GM13976 (cell line): ENCODE data around the gene TMEM129.

Experiments
- DNase-seq: peaks from one replicate; pipeline ENCODE4 v3.0.0; 2012; ENCODE audit warnings: low spot score
- in situ Hi-C: fragments of 300-500 bp; cut with MboI; formaldehyde crosslinking; loops from one replicate; pipeline ENCODE4 v1.12.0; 2022; ENCODE audit warnings: low sequenced_read_pairs, mixed read lengths, inconsistent platforms; ENCODE audit not compliant: unreplicated experiment
- TF ChIP-seq, protein P1 (sequence below): IDR thresholded peaks from 2 replicates; pipeline ENCODE4 v1.5.1; 2012; ENCODE audit warnings: borderline replicate concordance, mild to moderate bottlenecking; ENCODE audit not compliant: insufficient read depth; ENCODE audit errors: extremely low read depth, missing control alignments, control extremely low read depth

The TMEM129 gene

DNA sequence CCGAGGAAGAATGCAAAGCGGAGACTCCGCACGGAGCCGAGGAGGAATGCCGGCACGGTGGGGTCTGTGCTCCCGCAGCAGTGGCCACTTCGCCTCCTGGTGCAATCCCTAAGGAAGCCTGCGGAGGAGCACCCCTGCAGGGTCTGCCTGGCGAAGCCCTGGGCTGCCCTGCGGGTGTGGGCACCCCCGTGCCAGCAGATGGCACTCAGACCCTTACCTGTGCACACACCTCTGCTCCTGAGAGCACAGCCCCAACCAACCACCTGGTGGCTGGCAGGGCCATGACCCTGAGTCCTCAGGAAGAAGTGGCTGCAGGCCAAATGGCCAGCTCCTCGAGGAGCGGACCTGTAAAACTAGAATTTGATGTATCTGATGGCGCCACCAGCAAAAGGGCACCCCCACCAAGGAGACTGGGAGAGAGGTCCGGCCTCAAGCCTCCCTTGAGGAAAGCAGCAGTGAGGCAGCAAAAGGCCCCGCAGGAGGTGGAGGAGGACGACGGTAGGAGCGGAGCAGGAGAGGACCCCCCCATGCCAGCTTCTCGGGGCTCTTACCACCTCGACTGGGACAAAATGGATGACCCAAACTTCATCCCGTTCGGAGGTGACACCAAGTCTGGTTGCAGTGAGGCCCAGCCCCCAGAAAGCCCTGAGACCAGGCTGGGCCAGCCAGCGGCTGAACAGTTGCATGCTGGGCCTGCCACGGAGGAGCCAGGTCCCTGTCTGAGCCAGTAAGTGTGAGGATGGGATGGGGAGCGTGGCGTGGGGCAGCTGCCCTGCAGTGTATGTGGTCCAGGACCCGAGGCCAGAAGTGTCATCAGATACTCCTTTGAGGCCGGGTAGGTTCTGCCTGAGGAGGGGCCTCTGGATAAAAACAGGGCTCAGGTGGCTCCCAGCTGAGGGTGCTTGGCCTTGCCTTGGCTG, 7.2 kb upstream of the TMEM129 start:
- TF ChIP-seq, protein P1, sequence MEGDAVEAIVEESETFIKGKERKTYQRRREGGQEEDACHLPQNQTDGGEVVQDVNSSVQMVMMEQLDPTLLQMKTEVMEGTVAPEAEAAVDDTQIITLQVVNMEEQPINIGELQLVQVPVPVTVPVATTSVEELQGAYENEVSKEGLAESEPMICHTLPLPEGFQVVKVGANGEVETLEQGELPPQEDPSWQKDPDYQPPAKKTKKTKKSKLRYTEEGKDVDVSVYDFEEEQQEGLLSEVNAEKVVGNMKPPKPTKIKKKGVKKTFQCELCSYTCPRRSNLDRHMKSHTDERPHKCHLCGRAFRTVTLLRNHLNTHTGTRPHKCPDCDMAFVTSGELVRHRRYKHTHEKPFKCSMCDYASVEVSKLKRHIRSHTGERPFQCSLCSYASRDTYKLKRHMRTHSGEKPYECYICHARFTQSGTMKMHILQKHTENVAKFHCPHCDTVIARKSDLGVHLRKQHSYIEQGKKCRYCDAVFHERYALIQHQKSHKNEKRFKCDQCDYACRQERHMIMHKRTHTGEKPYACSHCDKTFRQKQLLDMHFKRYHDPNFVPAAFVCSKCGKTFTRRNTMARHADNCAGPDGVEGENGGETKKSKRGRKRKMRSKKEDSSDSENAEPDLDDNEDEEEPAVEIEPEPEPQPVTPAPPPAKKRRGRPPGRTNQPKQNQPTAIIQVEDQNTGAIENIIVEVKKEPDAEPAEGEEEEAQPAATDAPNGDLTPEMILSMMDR: no peak
- in situ Hi-C loops: no loop called here
- no peak for DNase-seq

DNA sequence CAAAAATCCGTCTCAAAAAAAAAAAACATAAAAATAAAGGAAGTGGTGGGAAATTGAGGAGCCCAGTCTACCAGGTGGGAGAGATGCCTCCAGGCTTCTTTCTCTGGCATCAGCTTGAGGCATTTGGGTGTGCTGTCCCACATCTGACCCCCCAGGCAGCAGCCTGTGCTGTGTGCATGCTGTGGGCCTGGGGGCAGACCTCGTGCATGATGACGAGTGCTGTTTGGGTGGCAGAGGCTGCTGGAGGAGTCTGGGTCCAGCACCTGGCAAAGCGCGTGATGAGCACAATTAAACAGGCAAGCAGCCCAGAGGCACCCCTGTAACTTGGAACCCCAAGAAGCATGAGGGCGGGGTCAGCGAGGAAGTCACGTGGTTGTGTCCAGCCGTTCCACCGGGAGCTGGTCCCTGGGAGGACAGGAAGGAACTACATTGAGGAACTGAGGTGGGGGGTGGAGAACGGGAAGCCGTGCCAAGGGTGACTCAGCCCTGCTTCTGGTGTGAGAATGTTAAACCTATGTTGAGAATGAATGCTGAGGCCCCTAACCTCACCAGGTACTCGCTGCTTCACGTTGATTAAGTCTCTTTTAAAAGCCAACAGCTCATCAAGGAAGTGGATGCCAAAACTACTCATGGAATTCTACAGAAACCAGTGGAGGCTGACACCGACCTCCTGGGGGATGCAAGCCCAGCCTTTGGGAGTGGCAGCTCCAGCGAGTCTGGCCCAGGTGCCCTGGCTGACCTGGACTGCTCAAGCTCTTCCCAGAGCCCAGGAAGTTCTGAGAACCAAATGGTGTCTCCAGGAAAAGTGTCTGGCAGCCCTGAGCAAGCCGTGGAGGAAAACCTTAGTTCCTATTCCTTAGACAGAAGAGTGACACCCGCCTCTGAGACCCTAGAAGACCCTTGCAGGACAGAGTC, 6.3 kb upstream of the TMEM129 start:
- in situ Hi-C loops: no loop called here
- DNase-seq: no peak
- TF ChIP-seq, protein P1: no peak

DNA sequence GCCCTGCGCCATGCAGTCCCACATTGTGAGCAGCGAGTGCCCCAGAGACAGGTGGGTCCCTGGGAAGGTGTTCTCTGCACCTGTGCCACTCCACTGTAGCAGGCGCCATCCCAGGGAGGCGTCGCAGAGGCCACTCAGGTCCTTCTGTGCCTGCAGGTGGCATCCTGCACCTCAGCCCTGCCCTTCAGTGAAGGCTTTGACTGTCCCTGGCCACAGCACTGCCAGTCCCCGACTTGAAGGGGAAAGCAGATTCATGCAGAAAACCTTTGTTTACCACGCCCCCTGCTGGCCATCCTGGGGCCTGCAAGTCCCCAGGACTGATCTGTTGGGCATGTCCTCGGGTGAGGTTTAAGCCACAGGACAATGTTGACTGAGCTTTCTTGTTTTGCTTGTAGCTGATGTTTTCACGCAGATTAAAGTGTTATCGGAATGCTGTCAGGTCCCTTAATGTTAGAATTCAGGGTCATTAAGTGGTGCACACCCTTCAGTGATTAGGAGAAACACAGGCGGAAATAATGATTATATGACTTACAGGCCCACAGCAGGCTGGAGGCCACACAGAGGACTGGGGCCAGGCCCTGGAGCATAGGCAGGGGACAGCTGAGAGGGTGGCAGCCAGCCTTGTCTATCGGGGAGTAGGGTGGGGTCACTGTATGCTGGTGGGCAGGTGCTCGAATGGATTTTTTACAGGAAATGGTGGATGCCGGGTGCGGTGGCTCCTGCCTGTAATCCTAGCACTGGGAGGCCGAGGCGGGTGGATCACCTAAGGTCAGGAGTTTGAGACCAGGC, 5.2 kb upstream of the TMEM129 start:
- DNase-seq: peak; percentile 86
- TF ChIP-seq, protein P1: peak; percentile 98
- in situ Hi-C loops: no loop called here

DNA sequence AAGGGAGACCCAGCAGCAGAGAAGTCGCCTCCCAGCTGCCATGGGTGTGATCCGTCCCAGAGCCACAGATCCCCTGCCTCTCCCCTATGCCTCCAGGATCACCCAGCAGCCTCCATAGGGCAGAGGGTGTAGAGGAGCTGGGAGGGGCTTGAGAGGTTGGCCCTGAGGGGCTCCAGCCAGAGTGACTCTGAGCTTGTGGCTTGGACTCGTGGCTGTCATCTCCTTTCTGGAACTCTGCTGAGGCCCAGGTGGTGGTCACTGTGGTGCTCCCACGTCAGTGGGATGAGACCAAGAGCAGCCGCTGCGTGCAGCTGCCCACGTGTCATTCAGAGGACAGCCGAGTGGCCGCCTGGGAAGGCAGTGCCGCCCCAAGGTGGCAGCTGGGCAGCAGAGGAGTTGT, 4.4 kb upstream of the TMEM129 start:
- TF ChIP-seq, protein P1: no peak
- in situ Hi-C loops: no loop called here

DNA sequence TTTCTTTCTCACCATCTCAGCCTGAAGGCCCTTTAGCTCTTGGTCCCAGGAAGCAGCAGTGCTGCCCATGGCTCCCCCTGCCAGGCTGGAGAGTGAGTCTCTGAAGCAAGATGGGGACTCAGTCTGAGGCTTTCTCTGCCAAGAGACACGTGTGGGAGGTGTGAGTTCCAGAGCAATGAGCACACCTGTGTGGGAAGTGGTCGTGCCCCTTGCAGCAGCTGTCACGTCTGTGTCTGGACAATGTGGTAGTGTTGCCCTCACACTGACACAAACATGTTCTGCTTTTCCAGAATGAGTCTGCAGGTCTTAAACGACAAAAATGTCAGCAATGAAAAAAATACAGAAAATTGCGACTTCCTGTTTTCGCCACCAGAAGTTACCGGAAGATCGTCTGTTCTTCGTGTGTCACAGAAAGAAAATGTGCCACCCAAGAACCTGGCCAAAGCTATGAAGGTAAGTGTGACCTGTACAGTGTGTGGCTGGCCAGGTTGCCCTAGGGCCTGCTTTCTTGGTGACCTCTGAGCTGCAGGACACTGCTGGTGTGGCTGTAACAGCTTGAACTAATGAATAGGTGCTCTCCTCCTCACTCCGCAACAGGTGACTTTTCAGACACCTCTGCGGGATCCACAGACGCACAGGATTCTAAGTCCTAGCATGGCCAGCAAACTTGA, 2.1 kb upstream of the TMEM129 start:
- in situ Hi-C loops: no loop called here
- DNase-seq: peak; percentile 42
- TF ChIP-seq, protein P1: no peak

More for the DNA sequence above, 4.4 kb upstream of the TMEM129 start:
- no peak for DNase-seq
